K562 (cell line): ENCODE measurements around the gene RAB21. TPM values are rescaled to one million over a fixed set of nuclear protein-coding genes. Genes with fewer than 3 reads are reported as not detected.

Source experiments
- CHD7 ChIP-seq: fragments of 200-600 bp; sonication (generic); IDR thresholded peaks from one replicate; pipeline ENCODE4 v1.6.1; 2012; ENCODE audit warnings: mild to moderate bottlenecking, low read depth, low read length, inconsistent platforms
- DNMT1 ChIP-seq: fragments of 450-650 bp; IDR thresholded peaks from 2 replicates; pipeline ENCODE4 v1.6.1; 2016; ENCODE audit warnings: antibody characterized with exemption, mild to moderate bottlenecking
- GATAD2B ChIP-seq: fragments of 450-650 bp; IDR thresholded peaks from 2 replicates; pipeline ENCODE4 v1.6.1; 2017; ENCODE audit warnings: mild to moderate bottlenecking, borderline replicate concordance
- POLR2B ChIP-seq: fragments of 450-650 bp; IDR thresholded peaks from 2 replicates; pipeline ENCODE4 v1.6.1; 2018; ENCODE audit warnings: low read depth; ENCODE audit not compliant: partially characterized antibody
- TARDBP ChIP-seq: fragments of 450-650 bp; IDR thresholded peaks from 2 replicates; pipeline ENCODE4 v1.6.1; 2016
- polyA plus RNA-seq, 8 experiments: library from polyadenylated mRNA; depleted of rRNA in 4 of 8; stranded (reverse) in 5 of 8; unstranded in 3 of 8; fragments of >200 nt; fragmentation: Nextera tagmentation in 2 of 8; fragmentation: Illumina TruSeq in 1 of 8; extraction: Ambion mirVana in 2 of 8; extraction: Trizol in 1 of 8; gene quantifications; 2 replicates each; pipeline versions ENCODE4 v1.2.1 to v1.2.3, GENCODE V29; 2011 to 2014; ENCODE audit warnings: inconsistent platforms in 1 of 8, missing spikeins in 1 of 8
- total RNA-seq, 7 experiments: library from RNA; depleted of rRNA in 6 of 7; stranded (reverse); fragments of >200 nt in 6 of 7; fragmentation: Illumina TruSeq in 2 of 7; extraction: Trizol in 2 of 7; gene quantifications; 2 replicates each; pipeline versions ENCODE4 v1.2.1 to v1.2.3, GENCODE V29; 2011 to 2021; ENCODE audit warnings: low replicate concordance in 1 of 7

The RAB21 gene
- total and polyA plus RNA-seq, 9 of the 15 experiments (the other 6 are each of a cell fraction or from before 2014, with no cell fraction given) = 5.3 to 45.6 (median 19.6) TPM

DNA sequence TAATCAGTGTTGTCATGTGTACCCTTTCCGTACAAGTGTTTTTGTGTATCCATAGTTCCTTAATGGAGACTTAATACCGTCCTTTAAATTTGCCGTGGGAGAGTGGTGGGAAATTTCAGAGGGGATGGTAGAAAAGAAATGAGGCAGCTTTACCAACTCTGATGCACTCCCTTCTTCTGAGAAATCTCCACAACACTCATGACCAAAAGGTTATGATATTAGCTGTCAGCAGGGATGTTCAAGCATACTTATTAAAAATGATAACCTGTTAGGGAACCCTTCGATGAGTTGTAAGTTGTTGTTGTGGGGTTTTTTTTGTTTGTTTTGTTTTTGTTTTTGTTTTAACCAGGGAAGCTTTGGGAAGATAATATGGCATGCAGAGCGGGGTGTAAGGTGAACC lies 12.5 kb downstream of the RAB21 start (continued):
- TF ChIP-seq CHD7 = no peak
- TF ChIP-seq TARDBP = no peak
- TF ChIP-seq GATAD2B = no peak
- TF ChIP-seq POLR2B = no peak
- no peak for TF ChIP-seq DNMT1
